ENCODE measurements around the gene FGF14.
A peak's percentile ranks its signal among the peaks of the same experiment; 100 is the strongest.
"Not testable (repeated sequence)": the region's sequence is repeated elsewhere in the genome, so short reads cannot be mapped to it uniquely, and the experiment has no call there.

Gene FGF14

GRCh38 chr13:102187313-102187712 is 214.5 kb downstream of the FGF14 start:
- DNase-seq = no peak

- DNase-seq = no peak
Measured at GRCh38 chr13:102185375-102185984, 216.4 kb downstream of the FGF14 start.

- DNase-seq = no peak
Measured at GRCh38 chr13:102183509-102184182, 218.2 kb downstream of the FGF14 start.

GRCh38 chr13:102182170-102182569 is 219.7 kb downstream of the FGF14 start:
- no peak for DNase-seq

- no peak for DNase-seq
Measured at GRCh38 chr13:102177431-102177830, 224.4 kb downstream of the FGF14 start.

- DNase-seq = no peak
Measured at GRCh38 chr13:102176846-102177245, 225.0 kb downstream of the FGF14 start.

GRCh38 chr13:102172406-102172805 is 229.4 kb downstream of the FGF14 start:
- no peak for DNase-seq

- no peak for DNase-seq
Measured at GRCh38 chr13:102170305-102170704, 231.5 kb downstream of the FGF14 start.

- DNase-seq = no peak
Measured at GRCh38 chr13:102169471-102170015, 232.3 kb downstream of the FGF14 start.

GRCh38 chr13:102152790-102153189 is 249.1 kb downstream of the FGF14 start:
- DNase-seq = no peak

GRCh38 chr13:102147353-102147752 is 254.5 kb downstream of the FGF14 start:
- no peak for DNase-seq

GRCh38 chr13:102145750-102146149 is 256.1 kb downstream of the FGF14 start:
- no peak for DNase-seq

GRCh38 chr13:102142473-102142826 is 259.4 kb downstream of the FGF14 start:
- DNase-seq = no peak

GRCh38 chr13:102141625-102142472 is 260.0 kb downstream of the FGF14 start:
- DNase-seq = peak; percentile 2

- DNase-seq = no peak
Measured at GRCh38 chr13:102139626-102140025, 262.2 kb downstream of the FGF14 start.

GRCh38 chr13:102138635-102139190 is 263.1 kb downstream of the FGF14 start:
- no peak for DNase-seq

GRCh38 chr13:102137904-102138303 is 263.9 kb downstream of the FGF14 start:
- not testable (repeated sequence) for DNase-seq

GRCh38 chr13:102136735-102137296 is 265.0 kb downstream of the FGF14 start:
- DNase-seq = no peak

- no peak for DNase-seq
Measured at GRCh38 chr13:102132777-102133295, 269.0 kb downstream of the FGF14 start.

- no peak for DNase-seq
Measured at GRCh38 chr13:102131246-102131645, 270.6 kb downstream of the FGF14 start.

- no peak for DNase-seq
Measured at GRCh38 chr13:102128216-102128810, 273.5 kb downstream of the FGF14 start.

- DNase-seq = no peak
Measured at GRCh38 chr13:102127153-102127552, 274.7 kb downstream of the FGF14 start.

All from RPMI8226 (cell line).